Suprapubic skin (tissue), 3 donors: ENCODE measurements around the gene ST7.

ENCODE experiments used
- POLR2A ChIP-seq, 2 donors: fragments of 450-650 bp; IDR thresholded peaks; one replicate each; pipeline ENCODE4 v1.6.1; 2017; ENCODE audit warnings: antibody characterized with exemption in 2 of 2, mild to moderate bottlenecking in 2 of 2, moderate library complexity in 2 of 2
- TF ChIP-seq, protein P1 (sequence below), 2 donors: fragments of 200-600 bp in 1 of 2; fragments of 450-650 bp in 1 of 2; sonication (generic) in 1 of 2; IDR thresholded peaks; one replicate each; pipeline ENCODE4 v1.5.1; 2016 to 2019; ENCODE audit warnings: antibody characterized with exemption in 2 of 2, mild to moderate bottlenecking in 1 of 2, moderate library complexity in 1 of 2

GRCh38 chr7:117034851-117035464, 81.7 kb downstream of the ST7 start:
- TF ChIP-seq, protein P1, sequence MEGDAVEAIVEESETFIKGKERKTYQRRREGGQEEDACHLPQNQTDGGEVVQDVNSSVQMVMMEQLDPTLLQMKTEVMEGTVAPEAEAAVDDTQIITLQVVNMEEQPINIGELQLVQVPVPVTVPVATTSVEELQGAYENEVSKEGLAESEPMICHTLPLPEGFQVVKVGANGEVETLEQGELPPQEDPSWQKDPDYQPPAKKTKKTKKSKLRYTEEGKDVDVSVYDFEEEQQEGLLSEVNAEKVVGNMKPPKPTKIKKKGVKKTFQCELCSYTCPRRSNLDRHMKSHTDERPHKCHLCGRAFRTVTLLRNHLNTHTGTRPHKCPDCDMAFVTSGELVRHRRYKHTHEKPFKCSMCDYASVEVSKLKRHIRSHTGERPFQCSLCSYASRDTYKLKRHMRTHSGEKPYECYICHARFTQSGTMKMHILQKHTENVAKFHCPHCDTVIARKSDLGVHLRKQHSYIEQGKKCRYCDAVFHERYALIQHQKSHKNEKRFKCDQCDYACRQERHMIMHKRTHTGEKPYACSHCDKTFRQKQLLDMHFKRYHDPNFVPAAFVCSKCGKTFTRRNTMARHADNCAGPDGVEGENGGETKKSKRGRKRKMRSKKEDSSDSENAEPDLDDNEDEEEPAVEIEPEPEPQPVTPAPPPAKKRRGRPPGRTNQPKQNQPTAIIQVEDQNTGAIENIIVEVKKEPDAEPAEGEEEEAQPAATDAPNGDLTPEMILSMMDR (IDR thresholded peaks at IDR 0.05): no peak
- TF ChIP-seq POLR2A (IDR thresholded peaks at IDR 0.05): no peak
